Activated CD8-positive, alpha-beta T cell treated with anti-CD3 and anti-CD28 coated beads for 36 hours (primary cell): ENCODE results near the gene C5orf24. TPM values are rescaled to one million over a fixed set of nuclear protein-coding genes. Genes with fewer than 3 reads are reported as not detected.

ENCODE experiments used
- ATAC-seq: fragments of 200-7000 bp; cut with Tn5 transposase; one replicate; pipeline ENCODE4 v1.10.0; 2021; ENCODE audit warnings: mild to moderate bottlenecking, moderate library complexity
- CTCF ChIA-PET: fragments of 350-600 bp; sonication (Branson Sonifier 250); formaldehyde crosslinking; loops from one replicate; lab custom pipeline; 2021; ENCODE audit warnings: antibody characterized with exemption; lab: Charles Lee
- POLR2A ChIA-PET: fragments of 350-600 bp; sonication (Branson Sonifier 250); formaldehyde crosslinking; loops from one replicate; lab custom pipeline; 2021; ENCODE audit warnings: antibody characterized with exemption; lab: Charles Lee
- DNase-seq: peaks from one replicate; pipeline ENCODE4 v3.0.0-alpha.2; 2020
- H3K27ac Mint-ChIP-seq: one replicate; pipeline ENCODE4 v1.8.0; 2021; ENCODE audit warnings: mild to moderate bottlenecking, mixed read lengths
- H3K27me3 Mint-ChIP-seq: one replicate; pipeline ENCODE4 v1.8.0; 2021; ENCODE audit warnings: mixed read lengths
- H3K36me3 Mint-ChIP-seq: one replicate; pipeline ENCODE4 v1.8.0; 2021; ENCODE audit warnings: low read depth, mixed read lengths
- H3K4me1 Mint-ChIP-seq: one replicate; pipeline ENCODE4 v1.8.0; 2021; ENCODE audit warnings: low read depth, mixed read lengths
- H3K4me3 Mint-ChIP-seq: one replicate; pipeline ENCODE4 v1.8.0; 2021; ENCODE audit warnings: mild to moderate bottlenecking, moderate library complexity, mixed read lengths
- H3K9me3 Mint-ChIP-seq: one replicate; pipeline ENCODE4 v1.8.0; 2021; ENCODE audit warnings: mixed read lengths
- intact Hi-C: fragments of 100-400 bp; cut with micrococcal nuclease; formaldehyde crosslinking; loops from one replicate; pipeline ENCODE4 v1.10.0; 2022
- total RNA-seq, 2 experiments: library from RNA; stranded (reverse); gene quantifications; one replicate each; pipeline ENCODE4 v1.2.3, GENCODE V29; 2021
- TF ChIP-seq, protein P1 (sequence below): fragments of 200-600 bp; IDR thresholded peaks from one replicate; pipeline ENCODE4 v1.8.0; 2022; ENCODE audit warnings: antibody characterized with exemption, mild to moderate bottlenecking

Gene C5orf24
- total RNA-seq, 2 experiments from 2014 or later, result 24.4 to 25.3 TPM

DNA sequence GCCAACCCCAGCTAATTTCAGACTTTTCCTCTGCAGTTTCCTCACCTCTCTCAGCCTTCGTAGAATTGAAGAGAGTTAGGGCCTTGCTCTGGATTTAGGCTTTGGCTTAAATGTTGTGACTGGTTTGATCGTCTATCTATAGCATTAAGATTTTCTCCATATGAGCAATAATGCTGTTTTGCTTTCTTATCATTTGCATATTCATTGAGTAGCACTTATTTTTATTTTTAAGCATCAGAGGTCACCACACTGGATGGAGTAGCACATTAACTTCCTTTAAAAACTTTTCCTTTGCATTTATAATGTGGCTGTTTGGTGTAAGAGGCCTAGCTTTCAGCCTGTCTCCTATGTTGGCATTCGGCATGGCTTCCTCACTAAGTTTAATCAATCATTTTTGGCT, 46.5 kb downstream of the C5orf24 start:
- ATAC-seq (no peak), DNase-seq (no peak)
- Mint-ChIP-seq H3K4me3 (no peak overlapping the region), H3K9me3 (no peaks in the 10 kb centered on the region), H3K27me3 (no peaks in the 10 kb centered on the region), H3K36me3 (peaks cover 30% of the 10 kb centered on the region), H3K4me1 (peaks cover 2% of the 10 kb centered on the region), H3K27ac (no peak overlapping the region)
- CTCF ChIA-PET, result interaction anchor here (0.6 to 1.4 kb wide), 3 partner anchors 8 to 41 kb away, joined by 3 to 6 read pairs (median 5); partner anchors contain the start of gene PCBD2
- intact Hi-C loops, result no loop called here
- TF ChIP-seq, protein P1, sequence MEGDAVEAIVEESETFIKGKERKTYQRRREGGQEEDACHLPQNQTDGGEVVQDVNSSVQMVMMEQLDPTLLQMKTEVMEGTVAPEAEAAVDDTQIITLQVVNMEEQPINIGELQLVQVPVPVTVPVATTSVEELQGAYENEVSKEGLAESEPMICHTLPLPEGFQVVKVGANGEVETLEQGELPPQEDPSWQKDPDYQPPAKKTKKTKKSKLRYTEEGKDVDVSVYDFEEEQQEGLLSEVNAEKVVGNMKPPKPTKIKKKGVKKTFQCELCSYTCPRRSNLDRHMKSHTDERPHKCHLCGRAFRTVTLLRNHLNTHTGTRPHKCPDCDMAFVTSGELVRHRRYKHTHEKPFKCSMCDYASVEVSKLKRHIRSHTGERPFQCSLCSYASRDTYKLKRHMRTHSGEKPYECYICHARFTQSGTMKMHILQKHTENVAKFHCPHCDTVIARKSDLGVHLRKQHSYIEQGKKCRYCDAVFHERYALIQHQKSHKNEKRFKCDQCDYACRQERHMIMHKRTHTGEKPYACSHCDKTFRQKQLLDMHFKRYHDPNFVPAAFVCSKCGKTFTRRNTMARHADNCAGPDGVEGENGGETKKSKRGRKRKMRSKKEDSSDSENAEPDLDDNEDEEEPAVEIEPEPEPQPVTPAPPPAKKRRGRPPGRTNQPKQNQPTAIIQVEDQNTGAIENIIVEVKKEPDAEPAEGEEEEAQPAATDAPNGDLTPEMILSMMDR, result no peak
- POLR2A ChIA-PET, result interaction anchor here (0.5 to 1.2 kb wide), 2 partner anchors 12 to 13 kb away, joined by 3 to 4 read pairs; partner anchors contain the start of gene PCBD2

DNA sequence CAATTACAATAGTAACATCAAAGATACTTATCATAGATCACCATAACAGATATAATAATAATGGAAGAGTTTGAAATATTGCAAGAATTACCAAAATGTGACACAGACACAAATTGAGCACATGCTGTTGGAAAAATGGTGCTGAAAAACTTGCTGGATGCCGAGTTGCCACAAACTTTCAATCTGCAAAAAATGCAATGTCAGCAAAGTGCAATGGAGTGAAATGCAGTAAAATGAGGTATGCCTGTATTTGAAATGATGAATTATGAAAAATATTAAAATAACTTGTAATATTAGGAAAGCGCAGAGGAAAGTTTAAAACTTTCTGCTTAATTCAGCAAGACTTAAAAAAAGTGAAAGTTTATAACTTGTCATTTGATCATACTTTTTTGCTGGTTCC, 47.2 kb downstream of the C5orf24 start:
- Mint-ChIP-seq H3K27me3 (no peaks in the 10 kb centered on the region), H3K4me3 (no peak overlapping the region), H3K27ac (no peak overlapping the region), H3K4me1 (peaks cover 2% of the 10 kb centered on the region), H3K9me3 (no peaks in the 10 kb centered on the region), H3K36me3 (peaks cover 24% of the 10 kb centered on the region)
- ChIA-PET POLR2A (interaction anchor here (1.9 kb wide), 1 partner anchor 12 kb away, joined by 9 read pairs; the partner anchor contains the start of gene PCBD2), CTCF (interaction anchor here (1.4 kb wide), 2 partner anchors 12 kb away, joined by 5 to 7 read pairs; partner anchors contain the start of gene PCBD2)
- DNase-seq (no peak), ATAC-seq (no peak)
- intact Hi-C loops, result no loop called here
- TF ChIP-seq, protein P1, result no peak

DNA sequence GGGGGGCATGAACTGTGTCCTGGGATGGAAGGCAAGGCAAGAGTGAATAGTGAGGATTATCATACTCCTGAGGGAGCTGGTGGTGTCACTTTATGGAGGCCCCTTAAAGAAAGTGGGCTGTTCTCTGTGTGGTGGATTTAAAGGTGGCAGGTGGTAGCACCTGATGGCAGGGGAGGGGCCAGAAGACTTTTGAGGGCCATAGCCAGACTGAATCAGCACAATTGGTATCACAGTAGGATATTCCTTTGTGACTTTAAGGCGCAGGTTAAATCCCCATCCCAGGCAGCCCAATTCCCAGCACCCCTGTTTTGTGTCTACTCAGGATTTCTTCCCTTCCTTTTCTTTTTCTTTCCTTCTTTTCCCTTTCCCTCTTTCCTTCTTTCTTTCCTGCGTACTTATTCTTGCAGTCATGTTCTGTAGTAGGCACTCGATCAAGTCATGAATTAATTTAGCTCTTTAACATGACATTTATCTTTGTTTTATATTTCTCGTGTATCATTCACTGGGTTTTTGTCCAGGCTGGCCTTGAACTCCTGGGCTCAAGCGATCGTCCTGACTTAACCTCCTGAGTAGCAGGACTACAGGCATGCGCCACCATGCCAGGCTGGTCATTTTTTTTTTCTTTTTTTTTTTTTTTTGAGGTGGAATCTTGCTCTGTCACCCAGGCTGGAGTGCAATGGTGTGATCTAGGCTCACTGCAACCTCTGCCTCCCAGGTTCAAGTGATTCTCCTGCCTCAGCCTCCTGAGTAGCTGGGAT, 48.2 kb downstream of the C5orf24 start:
- H3K27ac Mint-ChIP-seq, result no peak overlapping the region
- no peak for DNase-seq
- ChIA-PET POLR2A (interaction anchor here (1.9 kb wide), 1 partner anchor 11 kb away, joined by 9 read pairs; the partner anchor contains the start of gene PCBD2), CTCF (interaction anchor here (1.4 kb wide), 1 partner anchor 11 kb away, joined by 7 read pairs; the partner anchor contains the start of gene PCBD2)
- no peak overlapping the region for H3K4me3 Mint-ChIP-seq
- TF ChIP-seq, protein P1, result no peak
- no peaks in the 10 kb centered on the region for H3K27me3 Mint-ChIP-seq
- H3K9me3 Mint-ChIP-seq, result no peaks in the 10 kb centered on the region
- ATAC-seq, result no peak
- intact Hi-C loops, result no loop called here
- H3K36me3 Mint-ChIP-seq, result peaks cover 22% of the 10 kb centered on the region
- H3K4me1 Mint-ChIP-seq, result peaks cover 2% of the 10 kb centered on the region

DNA sequence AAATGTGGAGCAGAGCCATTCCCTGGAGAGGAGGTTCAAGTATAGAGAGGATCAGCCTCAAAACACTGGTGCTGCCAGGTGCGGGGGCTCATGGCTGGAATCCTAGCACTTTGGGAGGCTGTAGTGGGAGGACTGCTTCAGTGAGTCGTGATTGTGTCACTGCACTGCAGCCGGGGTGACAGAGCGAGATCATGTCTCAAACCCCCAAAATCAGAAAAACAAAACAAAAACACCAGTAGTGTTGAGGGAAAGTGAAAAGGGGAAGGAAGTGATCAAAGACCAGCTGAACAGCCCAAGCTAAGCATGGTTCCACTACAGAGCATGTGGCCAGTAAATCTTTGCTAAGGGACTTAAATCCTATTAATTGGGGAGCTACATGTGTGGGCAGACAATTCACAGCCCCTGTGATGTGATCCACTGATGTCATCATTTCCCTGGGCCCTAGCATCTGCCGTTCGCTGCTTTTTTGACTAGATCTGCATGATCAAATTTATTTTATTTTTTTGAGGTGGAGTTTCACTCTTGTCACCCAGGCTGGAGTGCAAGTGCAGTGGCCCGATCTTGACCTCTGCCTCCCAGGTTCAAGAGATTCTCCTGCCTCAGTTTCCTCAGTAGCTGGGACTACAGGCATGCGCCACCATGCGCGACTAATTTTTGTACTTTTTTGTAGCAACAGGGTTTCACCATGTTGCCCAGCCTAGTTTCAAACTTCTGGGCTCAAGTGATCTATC, 56.5 kb downstream of the C5orf24 start:
- ChIA-PET POLR2A (interaction anchor here (0.5 to 1.3 kb wide), 5 partner anchors 29 to 60 kb away, joined by 3 to 5 read pairs (median 4); partner anchors contain the start of genes C5orf24 and TXNDC15), CTCF (interaction anchor here (1.4 to 1.7 kb wide), 2 partner anchors 29 to 57 kb away, joined by 4 read pairs; partner anchors contain the start of gene C5orf24)
- ATAC-seq, result no peak
- no peak overlapping the region for H3K4me3 Mint-ChIP-seq
- H3K9me3 Mint-ChIP-seq, result no peaks in the 10 kb centered on the region
- peak overlapping the region; percentile 53 for H3K27ac Mint-ChIP-seq
- H3K4me1 Mint-ChIP-seq, result peaks cover 17% of the 10 kb centered on the region
- TF ChIP-seq, protein P1, result no peak
- intact Hi-C loops, result loop anchor here (5.0 kb wide), 1 partner anchor 55 kb away; the partner anchor contains the start of gene C5orf24
- no peaks in the 10 kb centered on the region for H3K27me3 Mint-ChIP-seq
- H3K36me3 Mint-ChIP-seq, result peaks cover 5% of the 10 kb centered on the region
- DNase-seq, result peak; percentile 12
